ENCODE results near the gene CDYL.

Gene CDYL

DNA sequence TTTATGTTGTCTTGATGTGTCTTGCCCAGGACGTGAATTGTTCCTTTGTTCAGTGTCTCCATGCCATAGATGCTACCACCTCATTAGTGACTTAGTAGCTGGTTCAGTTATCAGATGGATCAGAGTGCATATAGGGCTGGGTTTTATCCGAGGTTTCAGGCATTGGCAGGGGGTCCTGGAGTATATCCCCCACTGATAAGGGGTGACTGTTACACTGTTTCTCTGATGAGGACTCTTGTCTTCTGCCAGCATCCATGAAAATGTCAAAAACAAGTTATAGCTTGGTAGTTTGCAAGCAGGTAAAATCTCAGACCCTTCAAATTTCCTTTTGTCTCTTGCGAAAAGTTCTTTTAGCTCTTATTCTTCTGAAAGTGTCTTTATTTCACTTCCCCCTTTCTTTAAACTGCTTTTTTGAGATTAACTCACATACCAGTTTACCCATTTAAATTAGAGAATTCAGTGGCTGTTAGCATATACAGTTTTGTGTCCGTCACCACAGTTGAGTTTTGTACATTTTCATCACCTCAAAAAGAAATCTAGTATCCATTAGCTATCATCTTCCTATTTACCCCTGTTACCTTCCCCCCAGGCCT, 109.2 kb downstream of the CDYL start:
- no peak for DNase-seq

DNA sequence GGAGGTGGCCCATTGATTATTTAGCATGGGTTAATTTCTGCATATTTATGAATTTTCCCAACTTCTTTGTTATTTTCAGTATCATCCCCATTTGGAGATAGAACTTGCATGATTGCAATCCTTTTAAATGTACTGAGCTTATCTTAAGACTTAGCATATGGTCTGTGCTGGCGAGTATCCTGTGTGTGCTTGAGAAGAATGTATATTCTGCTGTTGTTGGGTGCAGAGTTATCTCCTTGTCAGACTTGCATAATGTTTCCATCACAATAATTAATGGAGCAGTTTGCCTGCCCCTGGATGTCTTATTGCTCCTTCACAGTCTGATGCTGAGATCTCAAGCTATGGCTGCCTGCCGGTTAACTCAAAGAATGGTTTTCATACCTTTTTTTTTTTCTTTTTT, 112.6 kb downstream of the CDYL start:
- no peak for DNase-seq

DNA sequence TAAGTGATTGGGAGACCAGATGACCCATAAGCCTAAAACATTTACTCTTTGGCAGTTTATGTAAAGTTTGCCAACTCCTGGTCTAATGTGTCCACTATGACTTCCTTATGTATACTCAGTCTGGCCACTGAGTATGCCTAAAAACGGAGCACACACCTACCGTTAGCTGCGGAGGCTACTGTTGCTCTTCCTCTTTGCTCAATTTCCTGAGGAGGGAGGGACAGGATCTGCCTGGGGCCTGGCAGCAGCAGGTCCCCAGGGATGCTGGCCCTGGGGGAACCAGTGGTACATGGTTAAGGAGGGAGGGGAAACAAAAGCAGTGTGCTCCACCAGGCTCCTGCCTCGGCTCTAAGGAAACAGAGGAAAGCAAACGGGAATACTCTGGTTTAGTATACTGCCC, 113.5 kb downstream of the CDYL start:
- no peak for DNase-seq

DNA sequence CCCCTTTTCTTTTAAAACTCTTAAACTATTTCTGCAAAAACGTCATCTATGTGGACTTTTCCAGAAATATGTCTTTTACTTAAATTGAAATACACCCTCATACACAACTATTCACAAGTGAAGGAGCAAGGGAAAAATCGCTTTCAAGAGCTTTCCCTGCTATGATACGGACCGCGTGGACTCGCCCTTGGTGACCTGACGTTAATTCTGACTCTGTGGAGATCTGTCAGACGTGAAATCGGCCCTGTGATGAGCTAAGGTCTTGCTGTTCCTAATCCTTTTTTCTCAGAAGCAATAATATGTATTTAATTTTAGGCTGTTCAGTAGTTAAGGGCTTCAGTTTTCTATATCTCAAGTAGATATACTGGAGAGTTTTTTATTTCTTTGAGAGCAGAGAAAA, 114.0 kb downstream of the CDYL start:
- DNase-seq, result no peak

DNA sequence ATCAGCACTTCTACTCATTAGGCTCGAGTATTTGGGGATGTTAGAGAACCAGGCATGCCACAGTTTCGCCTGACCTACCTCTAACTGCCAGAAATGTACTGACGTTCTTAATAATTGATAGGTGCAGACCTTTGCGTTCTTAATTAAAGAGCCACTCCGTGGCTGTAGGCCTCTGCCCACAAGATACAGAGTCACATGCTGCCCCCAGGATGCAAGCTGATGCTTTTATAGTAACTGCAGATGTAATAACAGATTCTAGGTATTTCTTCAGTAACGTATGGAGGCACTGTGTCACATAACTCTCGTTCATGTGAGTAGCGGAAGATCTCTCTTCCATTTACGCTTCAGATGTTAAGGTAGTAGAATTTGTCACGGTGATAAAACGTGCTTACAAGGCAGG, 114.4 kb downstream of the CDYL start:
- DNase-seq, result no peak

DNA sequence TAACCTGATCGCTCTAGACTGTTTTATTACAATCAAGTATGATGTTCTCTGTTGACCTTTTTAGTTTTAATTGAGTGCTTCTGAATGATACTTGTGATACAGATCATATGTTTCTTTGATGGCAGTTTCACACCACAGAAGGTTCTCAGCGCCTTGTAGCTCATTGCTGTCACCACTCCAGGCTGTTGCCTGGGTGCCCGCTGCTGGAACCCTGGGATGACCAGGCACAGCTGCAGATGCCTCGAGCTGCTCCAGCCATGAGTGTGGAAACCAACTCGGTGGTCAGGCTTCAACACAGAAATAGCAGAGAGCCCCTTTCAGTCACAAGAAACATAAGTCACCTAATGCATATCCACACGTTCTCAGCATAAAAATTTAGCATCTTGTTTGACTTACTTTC, 114.9 kb downstream of the CDYL start:
- DNase-seq, result no peak

DNA sequence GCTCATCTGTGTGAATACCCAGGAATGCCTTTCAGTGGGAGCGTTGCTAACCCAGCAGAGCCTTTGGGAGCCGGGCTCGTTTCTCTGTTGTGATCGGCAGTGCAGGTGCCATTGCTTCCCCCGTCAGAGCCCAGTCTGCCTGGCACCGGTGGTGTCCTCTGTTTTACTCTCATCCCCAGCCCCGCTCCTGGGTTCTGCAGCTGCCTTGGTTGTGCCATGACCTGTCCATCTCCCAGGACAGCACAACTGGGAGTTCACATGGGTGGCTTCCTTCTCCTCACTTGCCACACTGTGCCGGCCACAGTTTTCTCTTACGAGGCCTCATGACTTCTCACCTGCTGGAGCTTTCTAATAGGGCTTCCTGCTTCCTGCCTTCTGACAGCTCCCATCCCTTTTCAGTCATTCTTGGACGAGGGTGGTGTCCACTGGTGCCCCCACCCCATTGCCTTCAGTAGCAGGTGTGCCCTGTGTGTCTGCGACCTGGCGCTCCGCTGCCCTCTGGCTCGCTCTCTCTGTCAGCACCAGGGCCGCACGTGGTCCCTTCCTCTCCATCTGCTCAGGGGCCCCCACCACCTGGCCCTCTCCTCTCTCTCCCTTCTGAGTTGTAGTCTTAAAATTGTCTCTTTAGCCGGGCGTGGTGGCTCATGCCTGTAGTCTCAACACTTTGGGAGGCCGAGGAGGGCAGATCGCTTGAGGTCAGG, 116.7 kb downstream of the CDYL start:
- DNase-seq, result no peak

DNA sequence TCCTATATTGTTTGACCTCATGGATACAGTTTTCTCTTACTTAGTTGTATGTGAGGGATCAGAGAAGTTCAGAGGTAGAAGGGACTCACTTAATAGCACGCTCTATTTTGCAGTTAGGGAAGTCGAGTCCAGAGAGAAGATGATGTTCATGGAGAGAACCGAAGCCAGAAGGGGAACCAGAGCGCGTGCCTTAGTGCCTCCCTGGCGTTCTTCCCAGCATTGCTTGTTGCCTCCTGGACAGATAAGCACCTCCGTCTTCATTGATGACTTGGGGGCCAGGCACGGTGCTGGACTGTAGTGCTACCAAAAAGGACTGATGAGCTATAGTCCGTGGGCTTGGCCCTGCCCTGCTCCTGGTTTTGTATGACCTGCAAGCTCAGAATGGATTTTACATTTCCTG, 117.8 kb downstream of the CDYL start:
- DNase-seq, result no peak

DNA sequence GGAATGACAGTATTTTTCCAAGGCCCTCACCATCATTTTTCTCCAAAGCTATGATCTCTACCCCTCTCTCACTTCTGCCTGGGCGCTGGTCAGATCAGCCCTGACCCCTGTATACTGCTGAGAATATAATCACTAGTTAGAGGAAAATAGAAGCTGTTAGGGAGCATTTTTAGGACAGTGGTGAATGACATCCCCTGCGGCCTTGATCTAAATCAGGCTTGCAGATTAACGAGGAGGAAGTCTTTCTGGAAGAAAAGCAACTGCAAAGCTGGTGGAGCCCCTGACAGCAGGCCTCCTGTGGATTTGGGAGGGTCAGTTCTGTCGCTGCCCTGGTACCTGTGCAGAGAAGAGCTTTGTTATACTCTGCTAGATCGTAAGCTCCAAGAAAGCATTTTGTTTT, 119.8 kb downstream of the CDYL start:
- DNase-seq, result no peak

DNA sequence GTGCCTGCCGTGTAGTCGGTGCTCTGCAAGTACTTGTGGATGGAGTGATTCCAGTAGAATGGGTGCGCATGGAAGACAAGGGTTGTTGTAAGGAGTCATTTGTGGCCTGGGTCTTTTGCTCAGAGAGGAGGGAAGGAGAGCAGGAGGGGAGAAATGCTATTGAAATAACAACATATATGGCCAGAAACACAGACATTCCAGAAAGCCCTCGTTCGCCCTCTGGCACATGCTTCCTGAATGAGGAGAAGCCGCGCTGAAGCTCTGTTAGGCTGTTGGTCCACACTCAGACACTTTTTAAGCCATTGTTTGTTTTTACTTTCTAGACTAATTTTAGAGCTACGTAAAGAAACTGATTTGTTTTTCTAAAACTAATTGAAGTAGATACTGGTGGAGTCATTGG, 120.2 kb downstream of the CDYL start:
- no peak for DNase-seq

DNA sequence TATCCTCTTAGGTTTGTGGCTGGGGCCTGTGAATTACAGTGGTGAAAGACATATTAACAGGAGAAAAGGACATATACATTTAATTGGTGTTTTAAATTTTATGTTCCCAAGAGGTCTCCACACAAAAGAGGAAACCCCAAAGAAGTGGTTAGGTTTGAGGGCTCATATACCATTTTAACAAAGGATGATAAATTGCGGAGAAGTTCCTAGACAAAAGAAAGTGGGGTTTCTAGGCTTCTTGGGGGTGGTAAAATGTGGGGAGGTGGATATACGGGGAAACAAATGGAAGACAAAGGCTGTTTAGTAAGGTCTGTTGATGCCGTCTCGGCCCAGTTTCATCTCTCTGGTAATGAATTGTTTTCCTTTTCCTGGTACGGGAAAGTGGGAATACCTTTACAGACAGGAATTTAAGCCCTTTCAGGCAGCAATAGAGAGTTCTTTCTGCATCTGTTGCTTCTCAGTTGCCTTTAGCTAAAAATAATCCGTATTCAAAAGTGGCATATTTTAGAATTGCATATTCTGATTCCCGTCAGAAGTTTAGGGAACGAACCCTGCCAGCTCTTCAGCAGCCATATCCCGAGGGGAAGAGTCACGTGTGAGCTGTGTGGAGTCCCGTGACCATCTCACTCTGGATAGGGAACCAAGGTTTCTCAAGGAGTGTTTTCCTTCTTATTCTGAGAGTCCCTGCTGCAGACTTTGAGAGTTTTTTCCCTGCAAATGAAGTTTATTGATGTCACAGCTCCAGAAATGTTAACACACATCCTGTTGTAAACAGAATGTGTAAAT, 123.2 kb downstream of the CDYL start:
- DNase-seq, result no peak

DNA sequence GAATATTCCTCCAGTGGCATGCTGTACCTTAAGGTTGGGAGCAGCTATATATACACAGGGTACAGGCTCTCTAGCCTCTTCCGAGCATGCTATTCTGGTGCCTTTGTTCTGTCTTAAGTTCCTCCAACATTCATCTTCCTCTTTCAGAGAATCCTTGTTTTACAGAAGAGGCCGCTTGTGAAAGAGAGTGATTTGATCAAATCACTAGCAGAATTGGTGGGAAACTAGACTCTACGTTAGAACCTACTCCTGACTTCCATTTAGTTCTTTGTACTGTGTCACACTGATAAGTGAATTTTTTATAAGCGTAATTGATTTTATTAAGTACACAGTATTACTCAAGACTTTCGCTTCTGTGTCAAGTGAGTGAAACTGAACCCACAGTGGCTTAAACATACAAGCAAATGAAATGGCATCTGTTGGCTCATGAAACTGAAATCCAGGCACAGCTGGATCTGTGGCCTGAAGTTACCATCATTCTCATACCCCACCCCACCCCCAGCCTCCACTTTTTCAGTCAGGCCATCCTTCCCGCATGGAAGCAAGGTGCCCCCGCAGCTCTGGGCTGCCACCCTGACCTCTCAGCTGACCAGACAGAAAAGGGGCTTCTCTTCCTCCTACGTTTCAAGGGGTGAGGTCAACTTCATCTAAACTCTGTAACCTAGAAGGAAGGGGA, 125.3 kb downstream of the CDYL start:
- no peak for DNase-seq

DNA sequence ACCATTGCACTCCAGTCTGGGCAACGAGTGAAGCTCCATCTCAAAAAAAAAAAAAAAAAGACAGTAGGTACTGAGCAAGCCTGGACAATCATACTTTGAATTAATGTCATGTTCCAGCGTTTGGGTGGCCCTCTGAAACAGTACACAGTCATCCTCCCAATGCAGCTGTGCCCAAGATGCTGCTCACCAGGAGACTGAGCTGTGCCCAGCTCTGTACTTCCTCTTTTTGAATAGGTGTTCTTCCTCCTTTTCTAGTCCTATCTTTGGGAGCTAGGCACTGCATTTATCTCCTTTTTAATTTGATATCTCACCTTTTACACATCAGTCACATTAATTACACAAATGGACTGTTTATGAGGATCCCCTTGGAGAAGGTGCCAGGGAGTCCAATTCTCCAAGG, 126.2 kb downstream of the CDYL start:
- no peak for DNase-seq

DNA sequence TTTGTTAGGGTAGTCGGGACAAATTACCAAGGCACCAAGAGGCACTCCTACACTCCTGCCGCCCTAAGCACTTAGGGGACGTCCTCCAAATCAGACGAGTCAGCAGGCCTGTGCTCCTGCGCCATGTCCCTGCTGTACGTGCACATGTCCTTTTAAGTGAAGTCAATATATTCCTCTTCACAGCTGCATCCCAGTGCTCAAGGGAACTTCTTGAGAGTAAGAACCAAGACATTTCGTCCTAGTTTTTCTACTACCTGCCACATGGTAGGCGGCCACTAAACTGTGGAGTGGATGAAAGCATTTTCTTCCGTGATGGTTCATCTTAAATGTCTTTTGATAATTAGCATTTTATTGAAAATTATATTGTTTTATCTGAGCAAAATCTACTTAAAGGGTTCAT, 126.9 kb downstream of the CDYL start:
- no peak for DNase-seq

DNA sequence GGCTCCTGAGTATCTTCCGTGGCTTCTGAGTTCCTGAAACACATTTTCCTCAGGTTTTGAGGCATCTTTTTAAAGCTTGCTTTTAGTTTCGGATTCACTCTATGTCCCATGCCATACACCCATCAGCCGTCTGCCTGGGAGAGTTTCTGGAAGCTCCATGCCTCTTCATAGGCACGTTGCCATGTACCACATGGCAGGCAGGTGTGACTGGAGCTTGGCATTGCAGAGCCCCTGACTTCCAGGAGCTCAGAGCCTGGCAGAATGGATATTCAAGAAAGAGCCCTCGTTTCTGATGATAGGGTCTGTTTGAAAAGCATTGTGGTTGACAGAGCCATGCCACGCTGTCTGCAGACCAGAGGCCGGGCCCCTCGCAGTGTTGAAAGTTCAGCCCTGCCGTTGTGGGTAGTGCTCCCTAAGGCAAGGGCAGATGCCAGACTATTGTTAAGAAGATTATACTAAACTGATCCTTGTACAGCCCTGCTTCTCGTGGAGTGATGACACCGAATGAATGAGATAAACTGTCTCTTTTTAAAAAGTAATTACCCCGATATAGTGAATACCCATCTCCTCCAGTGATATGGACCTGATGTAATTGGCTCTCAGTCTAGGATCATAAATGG, 127.7 kb downstream of the CDYL start:
- DNase-seq, result no peak

DNA sequence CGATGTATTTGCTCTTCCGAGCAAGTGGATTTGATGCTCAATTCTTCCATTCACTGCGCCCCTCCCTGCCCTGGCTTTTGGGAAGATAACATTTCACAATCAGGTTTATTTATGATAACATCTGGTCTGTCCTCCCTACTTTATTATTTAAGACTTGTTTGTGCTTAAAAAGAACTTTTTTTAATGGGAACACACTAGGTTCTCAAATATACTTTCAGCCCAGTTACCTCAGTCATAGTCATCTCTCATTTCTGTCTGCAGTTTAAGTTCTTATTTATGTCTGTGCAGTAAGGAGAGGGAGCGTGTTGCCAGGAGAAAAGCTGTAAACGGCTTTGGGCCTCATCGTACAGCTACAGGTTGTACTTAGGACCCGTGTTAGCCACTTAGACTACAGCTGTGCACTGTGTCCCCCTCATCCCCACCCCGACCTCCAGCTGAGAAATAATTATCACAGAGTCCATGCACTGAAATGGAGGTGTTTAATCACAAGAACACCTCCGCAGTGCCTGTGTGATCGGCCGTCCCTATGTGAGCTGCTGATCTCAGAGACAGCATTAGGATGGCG, 128.3 kb downstream of the CDYL start:
- DNase-seq, result no peak

DNA sequence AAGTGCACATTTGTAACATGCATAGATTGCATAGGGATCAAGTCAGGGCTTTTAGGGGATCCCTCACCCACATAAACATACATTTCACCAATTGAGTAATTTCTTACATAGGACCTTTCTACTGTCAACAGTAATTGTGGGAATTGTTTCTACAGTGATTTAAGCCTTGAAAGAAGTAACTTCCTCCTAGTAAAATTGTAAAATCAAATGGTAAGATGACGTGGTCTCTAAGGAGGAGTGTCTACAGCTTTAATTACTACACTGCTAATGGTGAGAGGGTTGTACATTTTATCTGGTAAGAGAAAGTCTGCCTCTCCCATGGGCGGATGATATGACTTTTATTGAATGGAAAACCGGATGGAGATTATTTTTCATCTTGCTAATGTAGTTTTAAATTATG, 129.6 kb downstream of the CDYL start:
- no peak for DNase-seq

DNA sequence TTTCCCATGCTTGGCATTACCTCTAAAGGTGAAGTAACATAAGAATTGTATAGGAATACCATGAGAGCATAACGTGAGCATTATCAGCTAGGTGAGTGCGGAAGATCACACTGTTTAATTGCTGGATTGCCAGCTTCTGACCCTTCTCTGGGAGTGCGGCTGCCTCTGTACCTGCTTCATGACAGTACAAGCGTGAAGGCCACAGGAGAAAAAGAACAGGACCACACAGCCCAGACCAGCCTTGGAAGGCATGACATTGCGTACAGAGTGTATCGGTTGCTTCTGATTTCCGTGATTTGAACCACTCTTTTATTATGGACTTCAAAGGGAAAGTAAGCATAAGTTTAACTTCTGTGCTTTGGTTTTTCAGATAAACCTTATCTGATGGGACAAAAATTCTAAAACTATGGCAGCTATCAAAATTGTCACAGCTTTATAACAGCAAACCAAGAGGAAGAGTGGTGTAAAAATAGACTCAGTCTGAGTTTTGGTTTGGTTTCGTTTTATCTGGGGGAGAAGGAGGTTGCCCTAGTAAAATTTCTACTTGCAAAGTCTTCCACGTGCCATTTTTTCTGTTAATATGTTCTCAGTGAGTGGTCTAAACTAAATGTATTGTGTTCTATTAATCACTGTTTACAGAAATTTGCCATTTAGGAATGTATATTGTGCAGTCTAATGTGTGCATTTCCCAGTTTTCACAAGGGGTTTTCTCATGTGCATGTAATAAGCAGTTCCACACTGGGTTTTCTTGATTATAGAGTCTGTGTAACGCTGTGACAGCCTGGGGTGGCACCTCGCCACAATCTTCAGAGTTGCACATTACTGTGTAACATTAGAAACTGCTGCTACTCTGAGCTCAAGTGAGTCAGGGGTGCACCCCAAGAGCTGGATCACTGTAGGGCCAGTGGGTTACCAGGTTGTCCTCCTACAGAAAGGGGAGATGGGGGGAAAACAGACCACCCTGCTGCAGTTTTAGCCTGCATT, 130.4 kb downstream of the CDYL start:
- DNase-seq, result no peak

DNA sequence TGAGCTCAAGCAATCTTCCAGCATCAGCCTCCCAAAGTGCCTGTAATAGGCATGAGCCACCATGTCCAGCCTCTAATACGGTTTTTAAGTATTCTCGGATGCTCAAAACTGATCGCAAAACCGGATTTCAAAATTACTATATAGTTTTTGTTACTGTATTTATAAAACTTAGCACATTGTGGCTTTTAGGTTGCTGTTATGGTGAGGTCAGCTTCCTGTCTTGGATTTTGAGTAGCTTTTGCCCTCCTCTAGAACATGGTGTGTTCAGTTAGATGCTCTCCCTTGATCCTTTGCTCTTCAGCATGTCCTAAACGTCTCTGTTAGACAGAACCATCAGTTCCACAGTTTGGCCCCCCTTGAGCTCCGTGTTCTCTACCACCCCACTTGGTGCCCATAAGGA, 131.4 kb downstream of the CDYL start:
- no peak for DNase-seq

DNA sequence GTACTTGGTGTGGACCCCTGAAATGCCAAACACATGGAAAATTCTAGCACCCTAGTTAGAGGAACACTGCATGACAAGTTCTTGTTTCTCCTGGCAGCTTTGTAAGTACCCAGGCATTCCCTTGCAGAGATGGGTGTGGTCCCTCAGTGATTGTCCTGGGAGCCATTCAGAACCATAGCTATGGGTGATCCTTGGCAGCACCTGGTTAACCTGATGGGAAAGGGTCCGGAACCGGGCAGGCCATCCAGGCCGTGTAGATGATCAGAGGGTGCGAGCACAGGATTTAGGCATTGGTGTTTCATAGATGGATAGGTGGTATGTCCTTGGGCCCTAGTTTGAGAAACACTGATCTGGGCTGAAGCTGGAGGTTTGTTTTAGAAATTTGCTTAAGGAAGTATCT, 131.9 kb downstream of the CDYL start:
- DNase-seq, result no peak

DNA sequence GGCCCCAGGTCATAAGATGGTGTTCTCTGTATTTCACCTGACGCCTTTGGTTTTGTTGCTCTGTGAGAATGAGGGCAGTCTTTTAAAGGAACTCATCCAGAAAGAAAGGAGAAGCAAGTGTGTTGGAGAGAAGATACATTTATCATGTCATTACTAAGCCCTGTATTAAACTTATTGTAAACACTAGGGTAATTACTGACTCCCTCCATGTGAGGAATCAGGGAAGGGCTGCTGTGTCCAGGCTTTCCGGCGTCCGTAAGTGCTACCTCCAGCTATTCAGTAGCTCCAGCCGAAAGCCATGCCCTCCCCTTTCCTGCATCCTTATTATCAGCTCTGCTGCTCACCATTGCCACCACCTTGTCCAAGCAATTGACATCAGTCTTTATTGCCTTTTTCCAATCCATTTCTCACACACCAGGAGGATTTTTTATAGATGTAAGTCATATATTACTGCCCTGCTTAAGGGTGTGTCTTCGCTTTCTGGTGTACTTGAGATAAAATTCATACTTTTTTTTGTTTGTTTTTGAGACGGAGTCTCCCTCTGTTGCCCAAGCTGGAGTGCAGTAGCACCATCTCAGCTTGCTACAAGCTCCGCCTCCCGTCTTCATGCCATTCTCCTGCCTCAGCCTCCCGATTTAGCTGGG, 133.0 kb downstream of the CDYL start:
- DNase-seq, result no peak
